HG03354 (cell line): ENCODE data around the gene WSCD2.

Experiments
- ATAC-seq: cut with Tn5 transposase; IDR thresholded peaks from one replicate; pipeline ENCODE4 v1.9.1; 2021; ENCODE audit warnings: mild to moderate bottlenecking; ENCODE audit not compliant: unreplicated experiment, poor library complexity, severe bottlenecking

The WSCD2 gene

DNA sequence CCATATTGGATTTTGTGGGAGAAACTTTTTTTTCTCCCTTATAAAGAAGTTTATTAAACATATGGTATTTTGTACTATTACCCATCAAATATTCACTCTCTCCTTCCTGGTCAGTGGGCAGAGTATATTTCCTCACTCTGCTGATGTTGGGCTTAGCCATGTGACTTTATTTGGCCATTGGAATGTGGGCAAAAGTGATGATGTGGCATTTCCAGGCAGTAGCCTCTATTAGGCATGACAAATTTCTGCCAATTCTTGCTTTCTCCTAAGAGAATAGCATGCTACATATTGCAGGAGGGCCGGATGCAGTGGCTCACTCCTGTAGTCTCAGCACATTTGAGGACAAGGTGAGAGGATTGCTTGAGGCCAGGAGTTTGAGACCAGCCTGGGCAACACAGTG is 24.4 kb upstream of the WSCD2 start:
- no peak for ATAC-seq

DNA sequence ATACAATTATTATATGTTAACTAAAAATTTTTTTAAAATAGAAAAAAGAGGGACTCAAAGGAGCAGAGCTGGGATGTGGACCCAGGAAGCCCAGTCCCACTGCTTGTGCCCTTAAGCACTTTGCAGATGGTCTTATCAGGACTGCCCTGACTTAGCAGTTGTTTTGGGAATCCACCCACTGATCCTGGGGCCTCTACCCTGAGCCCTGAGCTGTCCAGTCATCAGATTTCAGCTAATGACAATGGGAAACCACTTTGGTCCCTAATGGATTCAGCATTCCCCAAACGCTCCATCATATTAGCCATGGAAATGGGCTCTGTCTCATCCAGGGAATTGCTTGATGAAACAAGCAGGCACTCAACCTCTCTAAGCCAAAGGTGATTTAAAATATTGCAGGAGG is 22.5 kb upstream of the WSCD2 start:
- ATAC-seq, result no peak

DNA sequence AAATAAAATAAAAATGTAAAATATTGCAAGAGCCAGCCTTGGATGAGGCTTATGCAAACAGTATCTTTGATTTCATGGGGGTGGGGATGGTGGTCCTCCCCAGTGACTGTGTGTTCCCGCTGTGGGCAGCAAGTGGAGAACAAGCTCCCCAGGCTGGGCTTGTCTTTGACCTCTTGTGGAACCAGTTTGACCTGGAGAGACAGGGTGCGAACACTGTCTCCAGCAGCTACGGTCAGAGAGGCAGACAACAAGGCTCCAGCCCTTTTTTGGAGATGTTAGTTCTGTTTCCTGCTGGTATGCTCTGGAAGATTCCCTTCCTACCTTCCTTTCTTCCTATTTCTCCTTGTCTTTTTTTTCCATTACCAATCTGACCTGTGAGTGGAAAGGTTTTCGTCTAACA is 21.8 kb upstream of the WSCD2 start:
- ATAC-seq, result no peak

DNA sequence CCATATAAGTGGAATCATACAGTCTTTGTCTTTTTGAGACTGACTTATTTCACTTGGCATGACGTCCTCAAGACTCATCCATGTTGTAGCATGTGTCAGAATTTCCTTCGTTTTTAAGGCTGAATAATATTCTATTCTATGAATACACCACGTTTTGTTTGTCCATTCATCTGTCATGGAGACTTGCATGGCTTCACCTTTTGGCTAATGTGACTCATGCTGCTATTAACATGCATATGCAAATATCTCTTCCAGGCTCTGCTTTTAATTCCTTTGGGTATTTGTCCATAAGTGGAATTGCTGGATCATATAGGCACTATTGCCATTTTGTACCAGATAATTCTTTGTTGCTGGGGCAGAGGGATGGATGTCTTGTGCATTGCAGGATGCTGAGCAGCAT is 19.6 kb upstream of the WSCD2 start:
- ATAC-seq, result no peak

DNA sequence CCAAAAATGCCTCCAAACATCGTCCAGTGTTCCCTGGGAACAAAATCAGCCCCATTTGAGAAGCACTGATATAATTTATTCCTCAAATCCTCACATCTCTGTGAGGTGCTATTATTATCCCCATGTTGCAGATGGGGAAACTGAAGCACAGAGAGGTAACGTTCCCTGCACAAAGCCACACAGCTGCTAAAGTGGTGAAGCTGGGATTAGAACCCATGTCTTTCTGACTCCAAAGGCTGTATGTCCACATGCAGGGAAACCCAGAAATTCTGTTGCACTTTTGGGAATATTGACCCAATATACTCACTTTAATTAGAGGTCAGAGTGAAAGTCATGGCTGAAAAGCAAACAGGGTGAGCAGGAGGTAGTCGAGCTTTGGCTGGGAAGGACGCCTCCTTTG is 19.1 kb upstream of the WSCD2 start:
- ATAC-seq, result no peak

DNA sequence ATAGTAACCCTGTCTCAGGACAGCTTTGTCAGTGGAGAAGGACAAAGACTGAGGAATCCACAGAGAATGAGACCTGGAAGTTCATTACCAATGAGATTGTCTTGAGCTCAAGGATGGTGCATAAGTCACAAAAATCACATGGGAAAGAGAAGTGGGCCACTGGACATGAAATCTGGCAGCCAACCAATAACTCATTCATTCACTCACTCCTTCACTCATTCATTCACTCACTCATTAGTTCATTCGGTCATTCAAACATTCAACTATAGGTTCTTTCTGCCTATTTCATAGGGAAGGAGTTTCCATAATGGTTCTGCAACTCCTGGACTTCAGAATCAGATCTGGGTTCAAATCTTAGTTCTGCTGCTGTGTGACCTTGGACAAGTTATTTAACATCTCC is 18.2 kb upstream of the WSCD2 start:
- no peak for ATAC-seq

DNA sequence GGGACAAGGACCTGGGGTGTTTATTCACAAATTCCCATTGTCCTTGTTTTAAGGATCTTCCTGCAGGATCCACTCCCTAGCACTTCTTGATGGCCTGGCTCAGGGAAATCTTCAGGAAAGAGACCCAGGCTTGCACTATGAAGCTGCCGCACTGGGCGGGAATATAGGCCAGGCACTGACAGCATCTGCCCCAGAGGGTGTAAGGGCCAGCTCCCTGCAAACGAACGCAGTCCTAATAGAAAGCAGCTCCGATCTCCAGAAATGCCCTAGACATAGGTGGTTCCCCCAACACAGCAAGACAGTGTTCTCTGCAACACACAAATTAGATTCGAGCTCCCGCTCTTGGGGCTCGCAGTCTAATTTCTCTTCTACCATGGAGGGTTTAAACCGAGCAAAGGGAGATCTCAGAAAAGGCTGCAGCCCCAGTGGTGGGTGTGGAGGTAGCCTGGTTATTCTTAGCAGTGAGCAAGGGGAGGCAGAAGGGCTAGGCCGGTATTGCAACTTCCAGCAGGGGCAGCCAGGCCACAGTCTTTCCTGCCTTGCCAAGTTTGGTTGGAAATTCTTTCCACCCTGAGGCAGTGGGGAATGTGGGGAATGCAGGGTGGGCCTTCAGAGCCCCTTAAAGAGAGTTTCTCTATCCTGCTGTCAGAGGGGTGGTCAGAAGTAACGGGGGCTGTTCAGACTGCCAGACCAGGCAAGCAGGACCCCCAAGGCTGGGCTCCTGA is 16.1 kb upstream of the WSCD2 start:
- no peak for ATAC-seq

DNA sequence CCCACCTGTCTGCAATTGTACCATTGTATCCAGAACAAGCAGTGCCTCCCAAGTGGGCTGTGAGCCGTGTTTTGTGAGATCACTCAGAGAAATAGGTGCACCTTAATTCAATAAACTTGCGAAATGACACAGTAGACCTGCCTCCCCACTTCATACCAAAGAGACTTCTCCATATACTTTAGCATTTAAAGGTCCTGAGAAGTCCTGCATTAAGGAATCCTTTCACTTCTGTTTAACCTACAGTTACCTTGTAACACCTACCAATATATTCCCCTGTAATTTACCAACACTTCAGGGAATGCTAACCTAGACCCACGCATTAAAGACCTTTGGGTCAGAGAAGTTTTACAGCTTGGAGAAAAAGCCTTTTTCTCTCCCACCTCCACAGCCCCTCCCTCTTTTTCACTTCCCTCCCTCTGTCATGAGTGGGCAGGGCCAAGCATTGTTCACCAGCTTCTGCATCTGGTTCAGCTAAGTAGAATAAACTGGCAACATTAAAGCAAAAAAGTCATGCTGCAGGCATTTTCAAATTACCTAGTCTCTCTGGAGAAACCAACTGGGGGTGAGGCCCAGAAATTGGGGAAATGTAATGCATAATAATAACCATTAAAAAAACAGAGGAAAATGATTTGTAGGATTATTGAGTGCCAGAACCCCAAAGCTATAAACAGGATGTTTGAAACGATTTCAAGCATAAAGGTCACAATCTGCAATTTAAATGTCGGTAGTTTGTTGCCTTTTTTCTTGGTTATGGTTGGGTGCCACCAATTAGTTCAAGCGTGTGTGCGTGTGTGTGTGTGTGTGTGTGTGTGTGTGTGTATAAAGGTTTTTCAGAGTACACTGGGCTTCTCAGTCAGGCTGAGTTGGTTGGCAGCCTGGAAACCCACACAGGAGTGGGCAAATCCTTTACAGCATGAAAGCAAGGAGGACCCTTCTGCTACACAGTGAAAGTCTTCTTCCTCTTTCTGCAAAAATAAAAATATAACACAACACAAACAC is 13.7 kb upstream of the WSCD2 start:
- ATAC-seq, result no peak

DNA sequence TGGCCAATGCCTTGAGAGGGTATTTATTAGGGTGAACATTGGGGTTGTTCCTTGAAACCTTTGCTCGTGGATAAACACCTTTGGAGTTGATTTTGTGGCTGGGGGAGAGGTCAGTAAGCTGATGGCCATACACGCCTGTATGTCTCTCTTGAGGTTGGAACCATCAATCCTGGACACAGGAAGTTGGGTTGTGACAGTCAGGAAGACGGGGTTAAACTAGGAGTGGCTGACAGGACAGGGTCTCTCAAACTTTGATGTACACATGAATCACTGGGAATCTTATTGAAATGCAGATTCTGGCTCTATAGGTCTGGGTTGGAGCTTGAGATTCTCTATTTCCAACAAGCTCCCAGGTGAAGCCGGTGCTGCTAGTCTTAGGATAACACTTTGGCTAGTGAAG is 12.8 kb upstream of the WSCD2 start:
- no peak for ATAC-seq

DNA sequence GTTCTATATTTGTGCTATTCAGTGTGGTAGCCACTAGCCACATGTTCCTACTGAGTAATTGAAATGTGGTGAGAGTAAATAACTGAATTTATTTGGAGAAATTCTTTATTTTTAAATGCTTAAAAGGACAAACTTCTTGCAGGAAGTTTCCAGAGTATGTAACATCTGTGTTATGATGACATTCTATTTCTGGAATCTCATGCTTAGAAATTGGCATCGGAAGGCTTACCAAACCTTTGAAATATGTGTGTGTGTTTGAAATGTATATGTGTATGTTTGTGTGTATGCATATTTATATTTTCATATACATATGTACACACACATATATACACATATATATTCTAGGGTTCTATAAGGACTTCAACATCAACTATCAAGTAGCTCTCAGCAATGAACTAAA is 12.4 kb upstream of the WSCD2 start:
- no peak for ATAC-seq

DNA sequence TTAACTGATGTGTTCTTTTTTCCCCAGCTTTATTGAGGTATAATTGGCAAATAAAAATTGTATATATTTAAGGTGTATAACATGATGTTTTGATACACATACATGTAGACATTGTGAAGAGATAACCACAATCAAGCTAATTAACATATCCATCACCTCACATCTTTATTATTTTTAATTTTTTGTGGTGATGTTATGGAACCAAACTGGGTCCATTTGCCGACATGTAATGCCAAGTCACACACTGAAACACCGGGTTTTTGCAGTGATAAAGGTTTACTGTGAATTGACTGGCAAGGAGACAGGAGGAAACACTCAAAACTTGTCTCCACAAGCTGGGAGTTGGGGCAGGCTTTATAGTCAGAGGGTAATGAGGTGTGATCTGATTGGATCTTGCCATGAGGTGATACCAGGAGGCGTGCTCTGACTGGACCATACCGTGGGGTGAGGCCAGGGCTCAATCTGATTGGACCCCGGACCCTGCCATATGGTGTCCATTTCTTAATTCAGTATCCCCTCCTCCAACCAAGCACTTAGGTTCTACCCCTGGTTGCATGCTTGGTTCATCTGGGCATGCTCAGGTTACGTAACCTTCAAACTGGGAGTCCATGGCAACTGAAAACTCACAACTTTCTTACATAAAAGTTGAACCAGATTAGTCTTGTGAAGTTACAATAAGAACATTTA is 11.8 kb upstream of the WSCD2 start:
- ATAC-seq, result no peak

DNA sequence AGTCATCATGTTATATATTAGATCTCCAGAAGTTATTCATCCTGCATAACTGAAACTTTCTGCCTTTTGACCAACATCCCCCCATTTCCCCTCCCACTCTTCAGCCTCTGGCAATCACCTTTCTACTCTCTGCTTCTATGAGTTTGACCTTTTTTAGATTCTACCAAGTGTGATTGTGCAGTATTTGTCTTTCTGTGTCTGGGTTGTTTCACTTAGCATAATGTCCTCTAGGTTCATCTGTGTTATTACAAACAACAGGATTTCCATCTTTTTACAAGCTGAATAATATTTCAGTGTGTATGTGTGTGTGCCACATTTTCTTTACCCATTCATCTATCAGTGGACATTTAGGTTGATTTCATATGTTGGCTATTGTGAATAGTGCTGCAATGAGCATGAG is 11.2 kb upstream of the WSCD2 start:
- no peak for ATAC-seq

DNA sequence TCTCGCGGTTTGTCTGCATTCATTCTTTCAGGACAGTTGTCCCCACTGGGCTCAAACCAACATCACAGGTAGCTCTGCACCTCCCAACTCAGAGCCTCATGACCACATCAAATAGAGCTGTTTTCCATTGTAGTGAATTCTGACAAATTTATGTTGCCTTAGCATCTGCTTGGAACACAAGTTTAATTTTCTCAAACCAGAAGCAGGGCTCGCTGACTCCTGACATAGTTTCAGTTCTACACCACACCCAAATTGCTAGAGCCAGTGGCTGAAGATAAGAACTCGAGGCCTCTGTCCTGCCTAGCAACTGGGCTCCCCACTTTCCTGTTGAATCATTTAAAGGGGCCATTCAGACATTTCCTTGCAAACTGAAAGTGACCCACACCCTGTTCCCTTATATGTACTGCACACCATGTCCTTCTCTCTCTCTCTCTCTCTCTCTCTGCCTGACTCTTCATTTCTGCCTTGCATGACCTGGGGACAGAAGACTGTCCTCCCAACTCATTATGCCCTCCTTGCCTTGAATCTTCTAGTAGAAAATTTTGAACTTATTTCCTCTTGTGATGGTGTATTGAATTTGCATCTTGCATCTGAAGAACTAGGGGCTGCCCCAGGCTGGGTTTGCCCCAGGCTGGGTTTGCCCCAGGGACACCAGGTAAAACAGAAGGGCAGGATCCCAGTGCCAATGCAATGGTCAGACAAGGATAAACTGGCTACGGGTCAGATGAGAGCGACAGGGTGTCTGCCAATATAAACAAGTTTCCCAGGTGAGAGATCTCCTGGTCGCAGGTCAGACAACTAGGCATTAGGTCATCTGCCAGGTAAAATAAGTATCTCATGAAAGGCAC is 9.7 kb upstream of the WSCD2 start:
- ATAC-seq, result no peak

DNA sequence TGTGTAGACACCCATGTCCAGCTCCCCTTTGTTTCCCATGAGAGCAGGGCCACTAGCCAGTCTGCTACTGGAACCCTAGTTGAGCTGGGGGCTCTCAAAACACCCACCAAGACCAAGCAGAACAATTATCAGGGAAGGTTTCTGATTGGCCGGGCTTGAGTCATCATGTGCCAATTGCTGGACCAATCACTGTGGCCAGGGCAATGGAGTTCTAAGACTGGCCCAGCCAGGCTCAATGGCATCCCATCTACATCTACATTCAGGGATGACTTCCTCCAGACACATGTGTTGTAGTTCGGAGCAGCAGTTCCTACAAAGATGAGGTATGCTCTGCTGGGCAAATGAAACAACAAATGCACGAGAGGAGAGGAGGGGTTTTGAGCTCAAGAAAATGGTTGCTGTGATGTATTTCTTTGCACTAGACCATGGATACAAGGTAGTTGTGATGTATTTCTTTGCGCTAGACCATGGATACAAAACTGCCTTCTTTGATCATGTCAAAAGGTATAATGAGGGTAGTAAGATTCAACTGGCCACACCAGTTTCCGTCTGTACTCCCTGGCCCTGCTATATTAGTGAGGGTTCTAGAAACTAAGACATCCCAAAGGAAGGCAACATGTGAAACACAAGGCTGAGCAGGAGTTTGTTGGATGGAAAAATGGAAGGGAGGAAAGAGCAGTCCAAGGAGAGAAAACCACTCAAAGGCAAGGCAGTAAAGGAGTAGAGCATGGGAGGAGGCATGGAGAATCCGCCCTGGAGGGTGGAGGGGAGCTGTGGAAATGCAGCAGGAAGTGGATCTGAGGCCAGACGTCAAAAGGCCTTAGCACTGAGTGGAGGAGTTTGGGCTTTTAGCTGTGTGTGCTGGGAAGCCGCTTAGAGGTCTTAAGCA is 8.9 kb upstream of the WSCD2 start:
- no peak for ATAC-seq

DNA sequence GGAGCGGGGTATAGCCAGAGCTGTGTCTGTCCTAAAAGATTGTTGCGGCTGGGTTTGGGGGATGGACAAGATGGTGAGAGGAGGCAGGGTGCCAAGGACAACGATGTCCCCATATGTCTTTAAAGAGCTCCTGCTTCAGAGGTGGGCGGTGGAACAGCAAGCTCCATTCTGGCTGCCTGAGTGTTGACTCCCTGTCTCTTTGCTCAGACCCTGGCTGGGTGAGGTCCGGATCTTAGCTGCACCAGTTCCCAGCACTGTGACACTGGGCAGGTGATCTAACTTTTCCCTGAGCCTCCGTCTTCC is 8.3 kb upstream of the WSCD2 start:
- ATAC-seq, result no peak

DNA sequence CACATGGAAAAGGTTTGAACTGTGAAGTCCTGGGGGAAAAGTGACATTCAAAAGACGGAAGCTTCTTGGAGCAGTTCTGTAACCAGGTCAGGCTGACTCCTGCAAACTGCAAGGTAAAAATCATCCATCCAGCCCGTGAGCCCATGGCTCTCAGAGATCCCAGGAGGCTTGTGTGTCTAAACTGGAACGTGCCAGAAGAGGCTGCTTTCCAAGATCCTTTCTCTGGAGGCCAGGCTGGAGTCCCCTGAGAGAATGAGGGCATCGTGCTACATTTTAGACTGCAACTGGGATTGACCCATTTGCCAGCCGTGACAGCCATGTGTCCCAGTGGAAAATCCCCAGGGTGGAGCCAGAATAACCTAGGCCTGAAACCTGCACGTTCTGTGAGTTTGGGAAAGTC is 7.8 kb upstream of the WSCD2 start:
- no peak for ATAC-seq

DNA sequence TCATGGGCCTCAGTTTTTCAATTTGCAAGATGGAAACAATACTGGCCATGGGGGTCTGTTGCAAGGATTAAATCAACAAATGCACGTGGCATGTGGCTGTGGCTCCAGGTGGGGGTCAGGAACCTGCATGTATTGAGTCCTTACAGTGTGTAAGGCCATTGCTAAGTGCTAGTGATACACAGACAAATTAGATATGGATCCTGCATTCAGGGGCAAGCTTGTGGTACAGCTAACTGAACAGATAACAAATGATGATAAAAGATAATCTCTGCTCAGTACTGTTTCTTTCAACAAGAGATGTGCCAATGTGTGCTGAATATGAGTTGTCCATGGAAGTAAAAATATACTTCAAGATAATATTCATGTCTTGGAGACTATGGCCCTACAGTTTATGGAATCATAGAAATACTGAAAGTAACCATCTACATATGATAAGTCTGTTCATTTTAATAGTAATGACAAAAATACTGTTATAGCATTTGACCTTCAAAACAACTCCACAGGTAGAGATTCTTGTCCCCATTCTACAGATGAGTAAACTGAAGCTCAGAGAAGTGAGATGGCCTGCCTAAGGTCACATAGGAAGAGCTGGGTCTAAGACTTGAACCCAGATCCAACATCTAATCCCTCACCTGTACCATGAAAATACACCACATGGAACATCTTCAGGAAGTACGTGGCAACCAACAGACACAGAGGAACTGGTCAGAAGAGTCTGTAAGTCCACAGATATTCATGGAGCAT is 7.2 kb upstream of the WSCD2 start:
- ATAC-seq, result no peak

DNA sequence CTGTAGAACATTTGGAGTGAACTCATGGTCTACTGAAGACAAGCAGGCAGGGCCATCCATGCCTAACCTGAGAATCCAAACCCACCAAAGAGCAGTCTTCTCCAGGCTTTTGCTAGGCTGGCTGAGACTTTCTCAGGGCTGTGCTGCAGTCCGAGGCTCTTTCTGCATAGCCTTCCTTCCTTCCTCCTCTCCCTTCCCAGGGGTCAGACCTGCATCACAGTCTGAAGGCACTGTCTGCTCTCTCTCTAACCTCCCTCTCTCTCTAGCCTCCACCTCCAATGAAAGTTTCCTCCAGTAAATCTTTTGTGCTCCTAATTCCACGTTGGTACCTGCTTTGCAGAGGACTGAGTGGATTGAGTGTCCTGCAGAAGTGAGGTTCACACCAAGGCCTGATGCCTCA is 6.4 kb upstream of the WSCD2 start:
- ATAC-seq, result no peak
